Glutamatergic neuron (in vitro differentiated cells): ENCODE data around the gene ATP1B1. TPM values are rescaled to one million over a fixed set of nuclear protein-coding genes. Genes with fewer than 3 reads are reported as not detected.

ENCODE experiments used
- DNase-seq: peaks from one replicate; pipeline ENCODE4 v3.0.0; 2022
- H3K27ac Mint-ChIP-seq: one replicate; pipeline ENCODE4 v1.8.0; 2020; ENCODE audit warnings: mild to moderate bottlenecking, mixed read lengths, inconsistent platforms; ENCODE audit not compliant: unreplicated experiment
- H3K27me3 Mint-ChIP-seq: one replicate; pipeline ENCODE4 v1.8.0; 2020; ENCODE audit warnings: mild to moderate bottlenecking, moderate library complexity, mixed read lengths, inconsistent platforms; ENCODE audit not compliant: unreplicated experiment
- H3K36me3 Mint-ChIP-seq: one replicate; pipeline ENCODE4 v1.8.0; 2020; ENCODE audit warnings: mild to moderate bottlenecking, mixed read lengths, inconsistent platforms; ENCODE audit not compliant: unreplicated experiment
- H3K4me1 Mint-ChIP-seq: one replicate; pipeline ENCODE4 v1.8.0; 2020; ENCODE audit warnings: mild to moderate bottlenecking, low read depth, mixed read lengths, inconsistent platforms; ENCODE audit not compliant: unreplicated experiment
- H3K4me3 Mint-ChIP-seq: one replicate; pipeline ENCODE4 v1.8.0; 2020; ENCODE audit warnings: mild to moderate bottlenecking, mixed read lengths, inconsistent platforms; ENCODE audit not compliant: unreplicated experiment
- H3K9me3 Mint-ChIP-seq: one replicate; pipeline ENCODE4 v1.8.0; 2020; ENCODE audit warnings: mild to moderate bottlenecking, moderate library complexity, mixed read lengths, inconsistent platforms; ENCODE audit not compliant: unreplicated experiment
- total RNA-seq: library from RNA; stranded (reverse); fragmentation: NEBNext Ultra II Directional; extraction: Animal tissue kit (Norgen Biotek cat#: 25700); gene quantifications from one replicate; pipeline ENCODE4 v1.2.1, GENCODE V29; 2021; ENCODE audit not compliant: unreplicated experiment
- TF ChIP-seq, protein P1 (sequence below): fragments of 200-600 bp; sonication (generic); IDR thresholded peaks from one replicate; pipeline ENCODE4 v1.5.0; 2021; ENCODE audit not compliant: partially characterized antibody, unreplicated experiment

ATP1B1 gene
- total RNA-seq, 1 donor from 2014 or later, result 108 TPM

DNA sequence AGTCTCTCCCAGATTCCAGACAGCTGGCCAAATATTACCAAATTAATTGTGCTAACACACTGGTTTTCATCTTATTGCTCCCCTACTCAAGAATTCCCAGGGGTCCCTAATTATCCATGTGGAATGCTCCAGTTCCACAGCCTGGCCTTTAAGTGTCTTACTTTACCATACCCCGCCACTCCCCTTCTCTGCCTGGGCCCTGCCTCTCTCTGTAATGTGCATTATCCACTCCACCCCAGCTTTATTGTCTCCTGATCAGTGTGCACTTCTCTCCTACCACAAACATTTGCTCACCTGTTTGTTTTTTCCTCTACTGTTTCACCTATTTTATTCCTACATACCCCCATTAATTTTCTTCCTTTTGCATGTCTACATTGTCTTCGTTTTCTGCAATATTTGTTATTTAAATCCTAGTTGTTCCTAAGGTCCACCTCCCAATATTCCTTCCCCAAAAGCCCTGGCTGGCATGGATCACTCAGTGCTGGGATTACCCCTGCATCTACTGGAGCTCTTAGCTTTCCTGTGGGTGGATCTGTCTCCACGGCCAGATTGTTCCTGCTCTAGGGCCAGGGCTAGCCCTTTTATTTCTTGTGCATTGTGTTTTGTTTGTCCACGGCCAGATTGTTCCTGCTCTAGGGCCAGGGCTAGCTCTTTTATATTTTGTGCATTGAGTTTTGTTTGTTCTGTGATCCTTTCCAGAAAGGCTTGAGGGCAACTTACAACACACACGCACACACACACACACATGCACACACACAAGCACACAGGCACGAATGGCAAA, 33.4 kb upstream of the ATP1B1 start:
- H3K4me3 Mint-ChIP-seq, result no peak overlapping the region

DNA sequence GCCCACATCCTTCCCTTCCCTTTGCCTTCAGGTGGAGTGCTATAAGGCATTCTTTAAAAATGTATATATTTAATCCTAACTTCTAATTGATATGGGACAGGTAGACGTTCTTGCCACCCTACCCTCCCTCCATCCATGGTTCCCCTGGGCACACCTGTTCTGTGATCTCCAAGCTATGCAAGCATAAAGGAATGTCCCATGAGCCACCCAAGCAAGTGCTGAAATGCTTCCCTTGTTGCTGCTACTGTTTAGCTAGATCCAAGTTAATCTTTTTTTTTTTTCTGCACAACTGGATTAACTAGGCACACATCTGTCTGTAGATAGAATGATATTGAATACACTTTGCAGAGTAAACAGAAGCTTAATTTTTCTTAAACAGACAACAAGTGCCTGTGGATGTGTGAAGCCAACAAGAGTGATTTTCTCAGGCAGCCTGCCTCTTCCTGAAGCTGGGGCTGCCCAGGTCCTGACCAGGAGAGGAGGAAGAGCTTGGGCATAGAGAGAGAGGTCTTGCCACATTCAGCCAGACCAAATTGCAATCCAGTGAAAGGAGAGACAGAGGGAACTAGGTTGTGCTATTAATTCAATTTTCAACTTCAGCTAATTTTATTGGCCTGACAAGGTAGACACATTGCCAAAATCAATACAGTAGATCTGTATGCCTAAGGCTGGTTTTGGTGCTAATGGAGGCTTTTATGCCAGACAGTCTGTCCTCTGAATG, 28.2 kb upstream of the ATP1B1 start:
- Mint-ChIP-seq H3K36me3 (no peaks in the 10 kb centered on the region), H3K27ac (no peak overlapping the region), H3K9me3 (no peaks in the 10 kb centered on the region), H3K4me3 (no peak overlapping the region), H3K4me1 (peaks cover 2% of the 10 kb centered on the region), H3K27me3 (no peaks in the 10 kb centered on the region)
- TF ChIP-seq, protein P1, sequence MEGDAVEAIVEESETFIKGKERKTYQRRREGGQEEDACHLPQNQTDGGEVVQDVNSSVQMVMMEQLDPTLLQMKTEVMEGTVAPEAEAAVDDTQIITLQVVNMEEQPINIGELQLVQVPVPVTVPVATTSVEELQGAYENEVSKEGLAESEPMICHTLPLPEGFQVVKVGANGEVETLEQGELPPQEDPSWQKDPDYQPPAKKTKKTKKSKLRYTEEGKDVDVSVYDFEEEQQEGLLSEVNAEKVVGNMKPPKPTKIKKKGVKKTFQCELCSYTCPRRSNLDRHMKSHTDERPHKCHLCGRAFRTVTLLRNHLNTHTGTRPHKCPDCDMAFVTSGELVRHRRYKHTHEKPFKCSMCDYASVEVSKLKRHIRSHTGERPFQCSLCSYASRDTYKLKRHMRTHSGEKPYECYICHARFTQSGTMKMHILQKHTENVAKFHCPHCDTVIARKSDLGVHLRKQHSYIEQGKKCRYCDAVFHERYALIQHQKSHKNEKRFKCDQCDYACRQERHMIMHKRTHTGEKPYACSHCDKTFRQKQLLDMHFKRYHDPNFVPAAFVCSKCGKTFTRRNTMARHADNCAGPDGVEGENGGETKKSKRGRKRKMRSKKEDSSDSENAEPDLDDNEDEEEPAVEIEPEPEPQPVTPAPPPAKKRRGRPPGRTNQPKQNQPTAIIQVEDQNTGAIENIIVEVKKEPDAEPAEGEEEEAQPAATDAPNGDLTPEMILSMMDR, result no peak
- DNase-seq, result no peak

More for the DNA sequence above, 33.4 kb upstream of the ATP1B1 start:
- no peak for DNase-seq
- no peaks in the 10 kb centered on the region for H3K36me3 Mint-ChIP-seq
- peaks cover 12% of the 10 kb centered on the region for H3K4me1 Mint-ChIP-seq
- H3K27ac Mint-ChIP-seq, result no peak overlapping the region
- TF ChIP-seq, protein P1, result no peak
- no peaks in the 10 kb centered on the region for H3K9me3 Mint-ChIP-seq
- peaks cover 5% of the 10 kb centered on the region for H3K27me3 Mint-ChIP-seq

DNA sequence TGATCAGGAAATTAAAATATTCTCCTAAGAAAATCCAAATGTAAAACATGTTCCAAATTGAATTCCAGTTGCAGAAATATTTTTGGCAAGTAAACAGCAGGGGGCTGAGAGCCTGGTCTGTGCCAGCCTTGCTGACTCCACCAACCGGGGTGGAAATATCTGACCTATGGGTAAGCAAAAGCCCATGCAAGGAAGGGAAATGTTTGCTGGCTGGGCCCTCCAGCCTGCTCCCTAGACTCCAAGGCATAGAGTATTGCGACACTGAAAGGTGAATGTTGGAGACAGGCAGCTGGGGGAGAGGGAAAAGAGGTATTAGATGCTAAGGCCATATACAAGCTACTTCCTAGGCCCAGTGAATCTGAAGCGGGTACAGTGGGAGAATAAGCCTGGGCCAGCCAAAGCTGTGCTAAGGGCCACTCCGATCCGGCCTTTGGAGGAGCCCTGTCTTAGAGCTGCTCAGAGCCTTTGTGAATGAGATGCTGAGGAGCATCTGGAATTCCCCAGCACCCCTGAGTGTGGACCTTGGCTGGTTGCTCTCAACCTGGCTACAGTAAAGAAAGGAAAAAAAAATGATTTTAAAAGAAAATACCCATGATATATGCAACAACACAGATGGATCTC, 24.9 kb upstream of the ATP1B1 start:
- Mint-ChIP-seq H3K36me3 (no peaks in the 10 kb centered on the region), H3K9me3 (peaks cover under 1% of the 10 kb centered on the region), H3K4me1 (peaks cover 2% of the 10 kb centered on the region), H3K4me3 (no peak overlapping the region), H3K27me3 (no peaks in the 10 kb centered on the region), H3K27ac (no peak overlapping the region)
- DNase-seq, result no peak
- TF ChIP-seq, protein P1, result no peak

DNA sequence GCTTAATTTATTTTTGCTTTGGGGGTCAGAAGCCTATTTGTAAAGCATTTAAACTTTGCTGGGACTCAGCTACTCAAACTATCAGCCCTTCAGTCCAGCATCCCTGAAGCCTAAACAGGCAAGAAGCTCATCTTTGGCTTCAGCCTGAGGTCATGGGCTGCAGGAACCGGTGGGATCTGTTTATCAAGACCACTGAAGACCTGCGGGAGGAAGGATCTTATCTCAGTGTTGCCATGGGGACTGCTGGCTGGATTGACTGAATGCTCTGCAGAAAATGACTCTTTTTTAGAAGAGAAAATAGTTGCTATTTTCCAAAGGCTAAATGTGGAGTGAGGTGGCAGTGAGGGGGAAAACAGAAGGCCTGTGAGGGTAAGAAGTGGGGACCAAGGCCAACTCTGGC, 20.6 kb upstream of the ATP1B1 start:
- TF ChIP-seq, protein P1, result no peak
- Mint-ChIP-seq H3K4me3 (no peak overlapping the region), H3K36me3 (no peaks in the 10 kb centered on the region), H3K27ac (no peak overlapping the region), H3K27me3 (peaks cover 2% of the 10 kb centered on the region), H3K4me1 (peaks cover 12% of the 10 kb centered on the region), H3K9me3 (peaks cover 3% of the 10 kb centered on the region)
- no peak for DNase-seq
